Esophagus squamous epithelium (tissue), 4 donors: Measurements from ENCODE around the gene COLGALT1.
"Not testable (repeated sequence)": the region's sequence is repeated elsewhere in the genome, so short reads cannot be mapped to it uniquely, and the experiment has no call there.

Source experiments
- POLR2A ChIP-seq, 4 donors: fragments of 450-650 bp; IDR thresholded peaks; one replicate each; pipeline ENCODE4 v1.6.1; 2017; ENCODE audit warnings: antibody characterized with exemption in 4 of 4, mild to moderate bottlenecking in 4 of 4, moderate library complexity in 3 of 4
- TF ChIP-seq, protein P1 (sequence below), 6 experiments: fragments of 450-650 bp in 4 of 6; fragments of 200-600 bp in 2 of 6; sonication (generic) in 2 of 6; IDR thresholded peaks; one replicate each; pipeline ENCODE4 v1.5.1; 2016 to 2019; ENCODE audit warnings: antibody characterized with exemption in 6 of 6, mild to moderate bottlenecking in 4 of 6, moderate library complexity in 4 of 6

- TF ChIP-seq, protein P1, sequence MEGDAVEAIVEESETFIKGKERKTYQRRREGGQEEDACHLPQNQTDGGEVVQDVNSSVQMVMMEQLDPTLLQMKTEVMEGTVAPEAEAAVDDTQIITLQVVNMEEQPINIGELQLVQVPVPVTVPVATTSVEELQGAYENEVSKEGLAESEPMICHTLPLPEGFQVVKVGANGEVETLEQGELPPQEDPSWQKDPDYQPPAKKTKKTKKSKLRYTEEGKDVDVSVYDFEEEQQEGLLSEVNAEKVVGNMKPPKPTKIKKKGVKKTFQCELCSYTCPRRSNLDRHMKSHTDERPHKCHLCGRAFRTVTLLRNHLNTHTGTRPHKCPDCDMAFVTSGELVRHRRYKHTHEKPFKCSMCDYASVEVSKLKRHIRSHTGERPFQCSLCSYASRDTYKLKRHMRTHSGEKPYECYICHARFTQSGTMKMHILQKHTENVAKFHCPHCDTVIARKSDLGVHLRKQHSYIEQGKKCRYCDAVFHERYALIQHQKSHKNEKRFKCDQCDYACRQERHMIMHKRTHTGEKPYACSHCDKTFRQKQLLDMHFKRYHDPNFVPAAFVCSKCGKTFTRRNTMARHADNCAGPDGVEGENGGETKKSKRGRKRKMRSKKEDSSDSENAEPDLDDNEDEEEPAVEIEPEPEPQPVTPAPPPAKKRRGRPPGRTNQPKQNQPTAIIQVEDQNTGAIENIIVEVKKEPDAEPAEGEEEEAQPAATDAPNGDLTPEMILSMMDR (IDR thresholded peaks at IDR 0.05) = not testable (repeated sequence)
- TF ChIP-seq POLR2A (IDR thresholded peaks at IDR 0.05) = not testable (repeated sequence)
Observed at GRCh38 chr19:17552735-17553134, 2.7 kb upstream of the COLGALT1 start.
